Neural progenitor cell (in vitro differentiated cells): ENCODE results near the gene GDF2. TPM values are rescaled to one million over a fixed set of nuclear protein-coding genes. Genes with fewer than 3 reads are reported as not detected.

Experiments
- DNase-seq: peaks from one replicate; pipeline ENCODE4 v3.0.0-alpha.2; 2016; ENCODE audit warnings: low spot score
- H2AFZ ChIP-seq: fragments of 200-600 bp; sonication (generic); replicated peaks from 2 replicates; pipeline ENCODE4 v1.6.1; 2016; ENCODE audit warnings: antibody characterized with exemption
- H3F3A ChIP-seq: fragments of 200-600 bp; sonication (generic); 2 replicates; pipeline ENCODE4 v1.6.1; 2016; ENCODE audit warnings: antibody characterized with exemption, low read depth
- H3K27ac ChIP-seq: fragments of 200-600 bp; sonication (generic); 2 replicates; pipeline ENCODE4 v1.5.1; 2016; ENCODE audit warnings: mild to moderate bottlenecking
- H3K27me3 ChIP-seq: fragments of 200-600 bp; sonication (generic); 2 replicates; pipeline ENCODE4 v1.6.1; 2016; ENCODE audit warnings: mild to moderate bottlenecking, moderate library complexity
- H3K36me3 ChIP-seq: fragments of 200-600 bp; sonication (generic); 2 replicates; pipeline ENCODE4 v1.5.1; 2016
- H3K4me1 ChIP-seq: fragments of 200-600 bp; sonication (generic); 2 replicates; pipeline ENCODE4 v1.6.1; 2016; ENCODE audit warnings: mixed run types
- H3K4me2 ChIP-seq: fragments of 200-600 bp; sonication (generic); 2 replicates; pipeline ENCODE4 v1.6.1; 2016
- H3K4me3 ChIP-seq: fragments of 200-600 bp; sonication (generic); 2 replicates; pipeline ENCODE4 v1.5.1; 2016
- H3K79me2 ChIP-seq: fragments of 200-600 bp; sonication (generic); 2 replicates; pipeline ENCODE4 v1.6.1; 2016; ENCODE audit warnings: low read depth
- H3K9ac ChIP-seq: fragments of 200-600 bp; sonication (generic); 2 replicates; pipeline ENCODE4 v1.6.1; 2016
- H3K9me3 ChIP-seq: fragments of 200-600 bp; sonication (generic); 2 replicates; pipeline ENCODE4 v1.5.1; 2016; ENCODE audit warnings: low read depth
- H4K20me1 ChIP-seq: fragments of 200-600 bp; sonication (generic); 2 replicates; pipeline ENCODE4 v1.6.1; 2016; ENCODE audit warnings: low read depth
- H3K27ac Mint-ChIP-seq: 3 replicates; pipeline ENCODE4 v1.8.0; 2021; ENCODE audit warnings: mixed read lengths
- H3K27me3 Mint-ChIP-seq: 2 replicates; pipeline ENCODE4 v1.8.0; 2022; ENCODE audit warnings: low read depth, mild to moderate bottlenecking, inconsistent platforms, moderate library complexity, mixed read lengths; ENCODE audit not compliant: insufficient read depth
- H3K36me3 Mint-ChIP-seq: 3 replicates; pipeline ENCODE4 v1.8.0; 2021; ENCODE audit warnings: mixed read lengths
- H3K4me1 Mint-ChIP-seq: 3 replicates; pipeline ENCODE4 v1.8.0; 2021; ENCODE audit warnings: mixed read lengths
- H3K4me3 Mint-ChIP-seq: 3 replicates; pipeline ENCODE4 v1.8.0; 2021; ENCODE audit warnings: mild to moderate bottlenecking, moderate library complexity, mixed read lengths
- H3K9me3 Mint-ChIP-seq: 3 replicates; pipeline ENCODE4 v1.8.0; 2020; ENCODE audit warnings: mixed read lengths
- EZH2 ChIP-seq: fragments of 200-600 bp; sonication (generic); IDR thresholded peaks from 2 replicates; pipeline ENCODE4 v1.6.1; 2017; ENCODE audit warnings: antibody characterized with exemption, mild to moderate bottlenecking, moderate library complexity
- EZH2phosphoT487 ChIP-seq: fragments of 200-600 bp; sonication (generic); IDR thresholded peaks from 2 replicates; pipeline ENCODE4 v1.6.1; 2017; ENCODE audit warnings: antibody characterized with exemption
- total RNA-seq: library from RNA; depleted of rRNA; stranded (reverse); fragments of >200 nt; gene quantifications from 2 replicates; pipeline ENCODE4 v1.2.3, GENCODE V29; 2015; ENCODE audit warnings: low replicate concordance
- TF ChIP-seq, protein P1 (sequence below): fragments of 200-600 bp; sonication (generic); IDR thresholded peaks from 2 replicates; pipeline ENCODE4 v1.5.1; 2017; ENCODE audit warnings: antibody characterized with exemption, mild to moderate bottlenecking

GDF2 gene
- total RNA-seq, 1 donor from 2014 or later, result not detected

- DNase-seq, result no peak
- TF ChIP-seq, protein P1, sequence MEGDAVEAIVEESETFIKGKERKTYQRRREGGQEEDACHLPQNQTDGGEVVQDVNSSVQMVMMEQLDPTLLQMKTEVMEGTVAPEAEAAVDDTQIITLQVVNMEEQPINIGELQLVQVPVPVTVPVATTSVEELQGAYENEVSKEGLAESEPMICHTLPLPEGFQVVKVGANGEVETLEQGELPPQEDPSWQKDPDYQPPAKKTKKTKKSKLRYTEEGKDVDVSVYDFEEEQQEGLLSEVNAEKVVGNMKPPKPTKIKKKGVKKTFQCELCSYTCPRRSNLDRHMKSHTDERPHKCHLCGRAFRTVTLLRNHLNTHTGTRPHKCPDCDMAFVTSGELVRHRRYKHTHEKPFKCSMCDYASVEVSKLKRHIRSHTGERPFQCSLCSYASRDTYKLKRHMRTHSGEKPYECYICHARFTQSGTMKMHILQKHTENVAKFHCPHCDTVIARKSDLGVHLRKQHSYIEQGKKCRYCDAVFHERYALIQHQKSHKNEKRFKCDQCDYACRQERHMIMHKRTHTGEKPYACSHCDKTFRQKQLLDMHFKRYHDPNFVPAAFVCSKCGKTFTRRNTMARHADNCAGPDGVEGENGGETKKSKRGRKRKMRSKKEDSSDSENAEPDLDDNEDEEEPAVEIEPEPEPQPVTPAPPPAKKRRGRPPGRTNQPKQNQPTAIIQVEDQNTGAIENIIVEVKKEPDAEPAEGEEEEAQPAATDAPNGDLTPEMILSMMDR, result no peak
- no peak for TF ChIP-seq EZH2
- no peak for TF ChIP-seq EZH2phosphoT487
- no peaks in the 10 kb centered on the region for H3K79me2 ChIP-seq
- H3K9me3 ChIP-seq, result no peaks in the 10 kb centered on the region
- H2AFZ ChIP-seq, result no peak overlapping the region
- H3K27me3 ChIP-seq, result no peaks in the 10 kb centered on the region
- peaks cover 4% of the 10 kb centered on the region for H3K27me3 Mint-ChIP-seq
- no peaks in the 10 kb centered on the region for H3K36me3 Mint-ChIP-seq
- H3K9ac ChIP-seq, result no peak overlapping the region
- H3K4me3 ChIP-seq, result no peak overlapping the region
- no peak overlapping the region for H3K27ac Mint-ChIP-seq
- no peaks in the 10 kb centered on the region for H3K4me1 ChIP-seq
- no peak overlapping the region for H3K27ac ChIP-seq
- H3K9me3 Mint-ChIP-seq, result peaks cover 2% of the 10 kb centered on the region
- no peaks in the 10 kb centered on the region for H3F3A ChIP-seq
- no peak overlapping the region for H3K4me2 ChIP-seq
- peaks cover 5% of the 10 kb centered on the region for H3K4me1 Mint-ChIP-seq
- H4K20me1 ChIP-seq, result no peaks in the 10 kb centered on the region
- no peak overlapping the region for H3K4me3 Mint-ChIP-seq
- no peaks in the 10 kb centered on the region for H3K36me3 ChIP-seq
Observed at GRCh38 chr10:47370015-47370767, 47.9 kb downstream of the GDF2 start.

DNA sequence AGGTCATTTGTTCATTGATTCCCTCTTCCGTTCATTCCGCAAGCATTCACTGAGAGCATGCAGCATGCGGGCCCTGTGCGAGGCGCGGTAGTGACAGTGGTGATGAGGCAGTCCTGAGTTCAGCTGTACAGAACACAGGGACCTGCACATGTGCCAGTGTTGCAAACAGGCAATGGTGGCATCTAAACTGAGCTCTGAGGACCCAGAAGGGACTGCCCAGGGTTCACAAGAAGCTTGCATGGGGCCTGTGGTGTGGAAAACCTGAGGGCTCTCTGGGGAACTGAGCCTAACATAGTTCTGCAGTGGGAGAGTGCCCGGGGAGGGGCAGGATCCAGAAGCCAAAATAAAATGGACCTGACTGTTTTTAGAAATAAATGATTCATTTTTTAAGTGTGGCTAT, 48.6 kb downstream of the GDF2 start:
- H3K9me3 ChIP-seq, result no peaks in the 10 kb centered on the region
- H3K27ac ChIP-seq, result no peak overlapping the region
- no peaks in the 10 kb centered on the region for H3K4me1 ChIP-seq
- no peaks in the 10 kb centered on the region for H4K20me1 ChIP-seq
- Mint-ChIP-seq H3K9me3 (peaks cover 2% of the 10 kb centered on the region), H3K36me3 (no peaks in the 10 kb centered on the region), H3K27me3 (peaks cover 4% of the 10 kb centered on the region), H3K4me3 (no peak overlapping the region), H3K27ac (no peak overlapping the region), H3K4me1 (peaks cover 5% of the 10 kb centered on the region)
- no peak overlapping the region for H3K4me3 ChIP-seq
- H3F3A ChIP-seq, result no peaks in the 10 kb centered on the region
- H3K36me3 ChIP-seq, result no peaks in the 10 kb centered on the region
- no peak for DNase-seq
- no peak overlapping the region for H3K4me2 ChIP-seq
- H3K27me3 ChIP-seq, result no peaks in the 10 kb centered on the region
- no peak overlapping the region for H2AFZ ChIP-seq
- H3K9ac ChIP-seq, result no peak overlapping the region
- TF ChIP-seq, protein P1, result no peak
- TF ChIP-seq EZH2 (no peak), EZH2phosphoT487 (no peak)
- H3K79me2 ChIP-seq, result no peaks in the 10 kb centered on the region

DNA sequence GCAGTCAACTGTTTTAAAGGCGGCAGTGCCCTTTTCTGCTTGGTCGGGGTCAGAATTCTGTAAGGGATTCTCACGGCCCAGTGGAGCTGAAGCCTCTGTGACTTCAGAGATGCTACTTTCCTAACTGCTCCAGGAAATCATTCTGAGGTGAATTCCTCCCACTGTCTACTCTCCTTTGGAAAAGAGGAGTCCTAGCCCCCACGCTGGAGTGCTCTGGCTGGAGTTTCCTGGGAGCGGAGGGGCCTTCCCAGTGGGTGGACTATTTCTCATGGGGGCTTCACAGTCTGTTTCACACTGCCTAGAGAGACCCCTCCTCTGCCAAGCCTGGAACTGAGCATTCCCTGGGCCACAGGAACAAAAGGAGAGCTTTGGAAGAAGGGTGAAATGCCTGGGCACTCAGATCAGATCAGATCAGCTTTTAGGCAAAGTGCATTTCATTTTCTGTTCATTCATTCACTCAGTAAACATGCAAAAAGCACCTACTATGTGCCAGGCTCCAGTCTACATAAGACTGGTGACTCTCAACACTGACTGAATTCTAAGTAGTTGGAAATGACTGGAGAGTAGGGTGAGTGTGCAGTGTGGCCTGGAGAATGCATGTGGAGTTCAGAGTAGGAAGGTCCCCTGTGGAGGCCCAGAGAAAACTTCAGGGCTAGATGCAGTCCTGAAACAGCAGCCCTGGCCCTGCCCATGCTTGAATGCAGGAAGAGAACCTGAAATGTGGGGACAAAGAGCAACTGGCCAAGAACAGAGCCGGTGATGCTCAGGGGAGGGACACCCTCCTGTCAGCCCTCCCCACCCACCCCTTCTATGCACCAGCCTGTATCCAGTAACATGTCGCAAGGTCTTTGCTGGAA, 49.6 kb downstream of the GDF2 start:
- H3K9ac ChIP-seq, result no peak overlapping the region
- no peaks in the 10 kb centered on the region for H3K4me1 ChIP-seq
- no peak overlapping the region for H3K27ac ChIP-seq
- Mint-ChIP-seq H3K36me3 (no peaks in the 10 kb centered on the region), H3K9me3 (peaks cover 1% of the 10 kb centered on the region), H3K27me3 (peaks cover 4% of the 10 kb centered on the region), H3K27ac (no peak overlapping the region), H3K4me3 (no peak overlapping the region), H3K4me1 (peaks cover 5% of the 10 kb centered on the region)
- H4K20me1 ChIP-seq, result no peaks in the 10 kb centered on the region
- no peak for DNase-seq
- no peaks in the 10 kb centered on the region for H3K36me3 ChIP-seq
- H3K4me3 ChIP-seq, result no peak overlapping the region
- no peak overlapping the region for H2AFZ ChIP-seq
- H3K9me3 ChIP-seq, result no peaks in the 10 kb centered on the region
- TF ChIP-seq, protein P1, result no peak
- TF ChIP-seq EZH2 (no peak), EZH2phosphoT487 (no peak)
- H3F3A ChIP-seq, result no peaks in the 10 kb centered on the region
- H3K27me3 ChIP-seq, result no peaks in the 10 kb centered on the region
- no peak overlapping the region for H3K4me2 ChIP-seq
- no peaks in the 10 kb centered on the region for H3K79me2 ChIP-seq
